ENCODE results near the gene KHSRP. TPM values are rescaled to one million over a fixed set of nuclear protein-coding genes. Genes with fewer than 3 reads are reported as not detected.
"Not testable (repeated sequence)": the region's sequence is repeated elsewhere in the genome, so short reads cannot be mapped to it uniquely, and the experiment has no call there.

Gene KHSRP
- total RNA-seq, 4 donors from 2014 or later = 116 to 143 (median 131) TPM

- intact Hi-C loops (cut with DNase I; ENCODE audit: low total_unique reads) = no loop called here
- no peak for DNase-seq (ENCODE audit: low spot score in 2 of 2)
- no peak for TF ChIP-seq CTCF (IDR thresholded peaks at IDR 0.05)
- TF ChIP-seq POLR2A (IDR thresholded peaks at IDR 0.05) = no peak
- 89 to 94% methylated on average over 10 of the region's 10 CpGs for WGBS, 2 donors
- no peak within 1 kb of the TSS for H3K4me3 ChIP-seq (ENCODE audit: low read depth, poor library complexity, severe bottlenecking)
These were observed 9.1 kb upstream of the KHSRP start, which contains the start of gene SLC25A41 for GRCh38 chr19:6433663-6434062. Gene SLC25A41, minus strand, starts transcription at chr19:6433763. Its CDS starts 70 bp downstream, at chr19:6433693.

- intact Hi-C loops (cut with DNase I; ENCODE audit: low total_unique reads) = no loop called here
- WGBS, 2 donors = 88 to 93% methylated on average over 10 to 11 of the region's 11 CpGs
- no peak overlapping the region for H3K4me3 ChIP-seq (ENCODE audit: low read depth, poor library complexity, severe bottlenecking)
- DNase-seq (ENCODE audit: low spot score in 2 of 2) = no peak
- TF ChIP-seq CTCF (IDR thresholded peaks at IDR 0.05) (no peak), POLR2A (IDR thresholded peaks at IDR 0.05) (no peak)
These were observed 8.6 kb upstream of the KHSRP start for GRCh38 chr19:6433165-6433564.

- DNase-seq (ENCODE audit: low spot score in 2 of 2) = no peak
- no peak for TF ChIP-seq POLR2A (IDR thresholded peaks at IDR 0.05)
- no peak for TF ChIP-seq CTCF (IDR thresholded peaks at IDR 0.05)
These were observed 7.3 kb upstream of the KHSRP start for GRCh38 chr19:6431891-6432290.

GRCh38 chr19:6429419-6430221 lies 5.0 kb upstream of the KHSRP start:
- TF ChIP-seq POLR2A (IDR thresholded peaks at IDR 0.05) (no peak), CTCF (IDR thresholded peaks at IDR 0.05) (no peak)
- intact Hi-C loops (cut with DNase I; ENCODE audit: low total_unique reads) = no loop called here

More at GRCh38 chr19:6431891-6432290, 7.3 kb upstream of the KHSRP start:
- intact Hi-C loops (cut with DNase I; ENCODE audit: low total_unique reads) = no loop called here
- no peak overlapping the region for H3K4me3 ChIP-seq (ENCODE audit: low read depth, poor library complexity, severe bottlenecking)
- 93% methylated on average over 11 of the region's 11 CpGs for WGBS, 2 donors

GRCh38 chr19:6428692-6429418 lies 4.2 kb upstream of the KHSRP start:
- WGBS, 2 donors = 88 to 94% methylated on average over 2 of the region's 2 CpGs
- DNase-seq (ENCODE audit: low spot score in 2 of 2); H3K4me3 ChIP-seq (ENCODE audit: low read depth, poor library complexity, severe bottlenecking); intact Hi-C loops (cut with DNase I; ENCODE audit: low total_unique reads): not testable (repeated sequence)

More at GRCh38 chr19:6429419-6430221, 5.0 kb upstream of the KHSRP start:
- 60 to 64% methylated on average over 20 of the region's 20 CpGs for WGBS, 2 donors
- no peak for DNase-seq (ENCODE audit: low spot score in 2 of 2)
- H3K4me3 ChIP-seq (ENCODE audit: low read depth, poor library complexity, severe bottlenecking) = no peak overlapping the region

- TF ChIP-seq POLR2A (IDR thresholded peaks at IDR 0.05) (no peak), CTCF (IDR thresholded peaks at IDR 0.05) (no peak)
- H3K4me3 ChIP-seq (ENCODE audit: low read depth, poor library complexity, severe bottlenecking) = no peak overlapping the region
- intact Hi-C loops (cut with DNase I; ENCODE audit: low total_unique reads) = no loop called here
- WGBS, 2 donors = 96 to 97% methylated on average over 18 of the region's 18 CpGs
- no peak for DNase-seq (ENCODE audit: low spot score in 2 of 2)
These were observed 2.5 kb upstream of the KHSRP start for GRCh38 chr19:6427131-6427530.

Measured in lower leg skin (tissue), 4 donors.